Upper lobe of left lung (tissue), 6 donors: Measurements from ENCODE around the gene RNF213. TPM values are rescaled to one million over a fixed set of nuclear protein-coding genes. Genes with fewer than 3 reads are reported as not detected.

Experiments
- ATAC-seq, 2 donors: fragments of 200-7000 bp; cut with Tn5 transposase; one replicate each; pipeline ENCODE4 v1.9.1; 2022; ENCODE audit warnings: mild to moderate bottlenecking in 2 of 2, moderate library complexity in 2 of 2; ENCODE audit not compliant: low FRiP score in 2 of 2
- DNase-seq, 2 donors: peaks; one replicate each; pipeline ENCODE4 v3.0.0-alpha.2; 2019 to 2020
- H3K27ac ChIP-seq, 4 donors: fragments of 200-600 bp; sonication (generic); one replicate each; pipeline ENCODE4 v1.5.1; 2016 to 2019
- H3K27me3 ChIP-seq, 4 donors: fragments of 200-600 bp; sonication (generic); one replicate each; pipeline ENCODE4 v1.5.1; 2017 to 2019
- H3K36me3 ChIP-seq, 4 donors: fragments of 200-600 bp; sonication (generic); one replicate each; pipeline ENCODE4 v1.5.1; 2016 to 2019
- H3K4me1 ChIP-seq, 4 donors: fragments of 200-600 bp; sonication (generic); one replicate each; pipeline ENCODE4 v1.5.1; 2018 to 2019
- H3K4me3 ChIP-seq, 4 donors: fragments of 200-600 bp; sonication (generic); one replicate each; pipeline ENCODE4 v1.5.1; 2017 to 2019; ENCODE audit warnings: mild to moderate bottlenecking in 2 of 4, moderate library complexity in 1 of 4
- H3K9me3 ChIP-seq, 4 donors: fragments of 200-600 bp; sonication (generic); one replicate each; pipeline ENCODE4 v1.5.1; 2018 to 2019
- EP300 ChIP-seq, 4 donors: sonication (generic); formaldehyde crosslinking; IDR thresholded peaks; one replicate each; pipeline ENCODE4 v1.5.1; 2017; ENCODE audit warnings: antibody characterized with exemption in 4 of 4, control low read depth in 2 of 4
- POLR2A ChIP-seq, 4 donors: fragments of 450-650 bp; IDR thresholded peaks; one replicate each; pipeline ENCODE4 v1.5.1; 2016 to 2017; ENCODE audit warnings: antibody characterized with exemption in 4 of 4, mild to moderate bottlenecking in 2 of 4
- POLR2AphosphoS5 ChIP-seq, 2 donors: sonication (generic); formaldehyde crosslinking; IDR thresholded peaks; one replicate each; pipeline ENCODE4 v1.5.1; 2017; ENCODE audit warnings: antibody characterized with exemption in 2 of 2
- WGBS, 2 donors: methylation state at CpG; one replicate each; pipeline ENCODE4 v1.1.5; 2017 to 2018; 5-methylcytosine and 5-hydroxymethylcytosine counted together
- total RNA-seq, 6 donors: library from RNA; depleted of rRNA in 4 of 6; stranded (reverse); fragments of >200 nt in 4 of 6; gene quantifications; one replicate each; pipeline versions ENCODE4 v1.1.0 to v1.2.1, GENCODE V29; 2016 to 2021
- TF ChIP-seq, protein P1 (sequence below), 6 experiments: fragments of 450-650 bp in 4 of 6; fragments of 200-600 bp in 2 of 6; sonication (generic) in 2 of 6; IDR thresholded peaks; one replicate each; pipeline ENCODE4 v1.5.1; 2016 to 2019; ENCODE audit warnings: antibody characterized with exemption in 6 of 6
- donor health status: DM: no; HTN: no; CAD: no; lungs with moderate emphysema.
- donor health status: DM: no; HTN: yes; CAD: no; lungs with severe emphysema.

The RNF213 gene
- total RNA-seq, 6 donors from 2014 or later = 135 to 619 (median 207) TPM

DNA sequence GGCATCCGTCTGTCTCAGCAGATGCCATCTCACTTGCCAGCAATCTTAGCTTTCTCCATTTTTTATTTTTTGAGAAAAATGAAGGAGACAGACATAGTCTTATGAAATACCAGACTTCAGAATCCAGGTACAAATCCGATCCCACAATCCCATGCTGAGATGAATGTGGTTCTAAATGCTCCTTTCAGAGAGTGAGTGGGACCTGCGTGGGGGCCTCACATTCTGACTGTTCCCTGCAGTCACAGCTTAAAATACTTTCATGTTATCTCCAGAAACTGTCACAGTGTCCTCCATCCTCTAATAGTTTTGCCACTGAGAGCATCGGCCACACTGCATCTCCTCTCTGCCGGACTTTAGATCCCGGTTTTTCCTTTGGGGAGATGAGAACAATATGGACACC lies 119.4 kb downstream of the RNF213 start:
- no peaks in the 10 kb centered on the region for H3K9me3 ChIP-seq
- H3K27me3 ChIP-seq = no peaks in the 10 kb centered on the region
- no peak overlapping the region for H3K4me3 ChIP-seq
- TF ChIP-seq POLR2A (IDR thresholded peaks at IDR 0.05) = no peak
- TF ChIP-seq POLR2AphosphoS5 (IDR thresholded peaks at IDR 0.05) = no peak
- no peak for TF ChIP-seq EP300 (IDR thresholded peaks at IDR 0.05)
- TF ChIP-seq, protein P1, sequence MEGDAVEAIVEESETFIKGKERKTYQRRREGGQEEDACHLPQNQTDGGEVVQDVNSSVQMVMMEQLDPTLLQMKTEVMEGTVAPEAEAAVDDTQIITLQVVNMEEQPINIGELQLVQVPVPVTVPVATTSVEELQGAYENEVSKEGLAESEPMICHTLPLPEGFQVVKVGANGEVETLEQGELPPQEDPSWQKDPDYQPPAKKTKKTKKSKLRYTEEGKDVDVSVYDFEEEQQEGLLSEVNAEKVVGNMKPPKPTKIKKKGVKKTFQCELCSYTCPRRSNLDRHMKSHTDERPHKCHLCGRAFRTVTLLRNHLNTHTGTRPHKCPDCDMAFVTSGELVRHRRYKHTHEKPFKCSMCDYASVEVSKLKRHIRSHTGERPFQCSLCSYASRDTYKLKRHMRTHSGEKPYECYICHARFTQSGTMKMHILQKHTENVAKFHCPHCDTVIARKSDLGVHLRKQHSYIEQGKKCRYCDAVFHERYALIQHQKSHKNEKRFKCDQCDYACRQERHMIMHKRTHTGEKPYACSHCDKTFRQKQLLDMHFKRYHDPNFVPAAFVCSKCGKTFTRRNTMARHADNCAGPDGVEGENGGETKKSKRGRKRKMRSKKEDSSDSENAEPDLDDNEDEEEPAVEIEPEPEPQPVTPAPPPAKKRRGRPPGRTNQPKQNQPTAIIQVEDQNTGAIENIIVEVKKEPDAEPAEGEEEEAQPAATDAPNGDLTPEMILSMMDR (IDR thresholded peaks at IDR 0.05) = no peak
- H3K27ac ChIP-seq = no peak overlapping the region
- no peaks in the 10 kb centered on the region for H3K4me1 ChIP-seq
- H3K36me3 ChIP-seq = peaks cover 72 to 100% (median 93%) of the 10 kb centered on the region in 4 donors
- ATAC-seq = no peak
- no peak for DNase-seq
- WGBS, 2 donors = 93 to 98% methylated on average over 6 of the region's 6 CpGs

DNA sequence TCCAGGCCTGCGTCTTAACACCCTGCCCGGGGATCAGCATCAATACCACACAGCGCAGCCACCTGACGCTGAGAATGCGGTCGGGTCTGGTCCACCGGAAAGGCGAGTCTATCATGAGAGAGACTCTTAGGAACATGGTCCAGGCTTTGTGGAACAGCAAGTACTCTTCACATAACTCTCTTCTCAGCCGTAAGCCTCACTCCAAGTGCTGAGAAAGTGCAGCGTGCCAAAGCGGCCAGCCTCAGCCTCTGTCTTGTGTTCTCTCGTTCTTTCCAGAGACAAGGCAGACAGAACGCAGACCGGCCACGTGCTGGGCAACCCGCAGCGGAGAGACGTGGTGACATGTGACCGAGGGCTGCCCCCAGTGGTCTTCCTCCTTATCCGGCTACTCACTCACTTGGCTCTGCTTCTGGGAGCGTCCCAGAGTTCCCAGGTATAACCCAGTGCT lies 119.9 kb downstream of the RNF213 start:
- H3K36me3 ChIP-seq = peaks cover 68 to 100% (median 93%) of the 10 kb centered on the region in 4 donors
- DNase-seq = peak in 1 of 2 donors; percentile 20
- WGBS, 2 donors = 86 to 89% methylated on average over 12 to 21 of the region's 21 CpGs

DNA sequence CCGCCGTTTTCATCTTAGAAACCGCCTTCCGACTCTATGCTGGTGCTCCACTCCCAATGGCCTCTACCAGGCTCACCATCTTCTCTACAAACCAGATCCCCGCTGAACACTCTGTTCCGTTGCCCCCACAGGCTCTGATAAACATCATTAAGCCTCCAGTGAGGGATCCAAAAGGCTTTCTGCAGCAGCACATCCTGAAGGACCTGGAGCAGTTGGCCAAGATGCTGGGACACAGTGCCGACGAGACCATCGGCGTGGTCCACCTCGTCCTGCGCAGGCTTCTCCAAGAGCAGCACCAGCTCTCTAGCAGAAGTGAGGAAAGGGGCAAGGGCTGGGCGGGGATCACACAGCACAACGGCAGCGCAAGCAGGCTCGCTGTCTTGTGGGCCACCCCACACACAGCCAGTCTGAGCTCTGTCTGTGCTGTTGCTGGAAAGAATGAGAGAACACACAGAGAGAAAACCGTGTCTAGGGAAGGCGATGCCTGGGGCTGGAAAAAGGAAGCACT lies 120.8 kb downstream of the RNF213 start:
- H3K4me3 ChIP-seq = no peak overlapping the region
- DNase-seq (peak in 1 of 2 donors; percentile 52), ATAC-seq (no peak)
- no peak overlapping the region for H3K27ac ChIP-seq
- TF ChIP-seq EP300 (IDR thresholded peaks at IDR 0.05) (no peak), POLR2AphosphoS5 (IDR thresholded peaks at IDR 0.05) (no peak), POLR2A (IDR thresholded peaks at IDR 0.05) (no peak)
- TF ChIP-seq, protein P1 (IDR thresholded peaks at IDR 0.05) = no peak
- H3K36me3 ChIP-seq = peaks cover 66 to 100% (median 93%) of the 10 kb centered on the region in 4 donors
- no peaks in the 10 kb centered on the region for H3K9me3 ChIP-seq
- H3K4me1 ChIP-seq = no peaks in the 10 kb centered on the region
- 95 to 97% methylated on average over 18 of the region's 18 CpGs for WGBS, 2 donors
- H3K27me3 ChIP-seq = no peaks in the 10 kb centered on the region

More for the DNA sequence above, 119.9 kb downstream of the RNF213 start:
- TF ChIP-seq, protein P1 (IDR thresholded peaks at IDR 0.05) = no peak
- TF ChIP-seq EP300 (IDR thresholded peaks at IDR 0.05) (no peak), POLR2A (IDR thresholded peaks at IDR 0.05) (no peak), POLR2AphosphoS5 (IDR thresholded peaks at IDR 0.05) (no peak)
- no peaks in the 10 kb centered on the region for H3K27me3 ChIP-seq
- ATAC-seq = no peak
- no peak overlapping the region for H3K27ac ChIP-seq
- no peaks in the 10 kb centered on the region for H3K9me3 ChIP-seq
- no peaks in the 10 kb centered on the region for H3K4me1 ChIP-seq
- H3K4me3 ChIP-seq = no peak overlapping the region

DNA sequence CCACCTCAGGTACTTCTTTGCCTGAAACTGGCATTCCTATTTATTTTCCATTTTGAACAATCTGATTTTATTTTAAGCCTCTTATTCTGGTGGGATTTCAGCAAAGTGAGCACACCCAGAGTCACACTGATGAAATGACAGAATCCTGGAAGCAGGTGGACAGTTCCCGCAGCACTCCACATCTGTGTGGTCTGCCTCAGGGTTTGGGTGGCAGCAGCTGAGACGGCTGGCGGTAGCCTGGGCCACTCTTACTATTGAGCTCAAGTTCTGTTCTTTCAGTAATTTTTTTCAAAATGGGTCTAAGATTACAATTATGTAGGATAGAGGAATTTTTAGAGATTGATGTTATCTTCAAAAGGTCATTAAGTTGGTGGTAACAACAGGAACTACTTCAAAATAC lies 121.8 kb downstream of the RNF213 start:
- Histone ChIP-seq H3K4me1 (no peaks in the 10 kb centered on the region), H3K9me3 (no peaks in the 10 kb centered on the region), H3K36me3 (peaks cover 63 to 100% (median 93%) of the 10 kb centered on the region in 4 donors), H3K27me3 (no peaks in the 10 kb centered on the region), H3K4me3 (no peak overlapping the region), H3K27ac (no peak overlapping the region)
- WGBS, 2 donors = 91 to 93% methylated on average over 3 of the region's 3 CpGs
- DNase-seq = no peak
- no peak for ATAC-seq
- no peak for TF ChIP-seq EP300 (IDR thresholded peaks at IDR 0.05)
- TF ChIP-seq, protein P1 (IDR thresholded peaks at IDR 0.05) = no peak
- TF ChIP-seq POLR2A (IDR thresholded peaks at IDR 0.05) = no peak
- TF ChIP-seq POLR2AphosphoS5 (IDR thresholded peaks at IDR 0.05) = no peak

DNA sequence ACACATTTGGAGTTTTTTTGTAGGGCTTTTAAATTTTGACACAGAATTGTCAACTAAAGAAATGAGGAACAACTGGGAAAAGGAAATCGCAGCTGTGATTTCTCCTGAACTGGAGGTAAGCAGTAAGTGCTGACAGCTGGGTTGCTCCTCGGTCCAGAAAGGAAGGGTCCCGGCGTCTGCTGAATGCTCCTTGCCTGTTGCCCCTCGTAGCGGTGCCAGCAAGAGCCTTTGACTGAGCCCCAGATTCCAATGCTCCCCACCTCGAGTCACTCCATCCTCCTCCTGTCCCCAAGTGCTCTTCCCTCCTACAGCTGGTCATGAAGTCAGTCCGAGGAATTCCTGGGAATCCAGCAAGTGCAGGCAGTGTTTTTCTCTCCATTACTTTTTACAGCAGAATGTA lies 122.3 kb downstream of the RNF213 start:
- no peak for ATAC-seq
- no peak overlapping the region for H3K27ac ChIP-seq
- TF ChIP-seq, protein P1 (IDR thresholded peaks at IDR 0.05) = no peak
- no peak for TF ChIP-seq POLR2AphosphoS5 (IDR thresholded peaks at IDR 0.05)
- no peak for TF ChIP-seq EP300 (IDR thresholded peaks at IDR 0.05)
- TF ChIP-seq POLR2A (IDR thresholded peaks at IDR 0.05) = no peak
- 92 to 94% methylated on average over 8 of the region's 8 CpGs for WGBS, 2 donors
- H3K36me3 ChIP-seq = peaks cover 58 to 100% (median 93%) of the 10 kb centered on the region in 4 donors
- DNase-seq = no peak
- H3K27me3 ChIP-seq = no peaks in the 10 kb centered on the region
- no peaks in the 10 kb centered on the region for H3K9me3 ChIP-seq
- H3K4me3 ChIP-seq = no peak overlapping the region
- no peaks in the 10 kb centered on the region for H3K4me1 ChIP-seq
